ENCODE measurements around the gene MMUT. TPM values are rescaled to one million over a fixed set of nuclear protein-coding genes. Genes with fewer than 3 reads are reported as not detected.

Gene MMUT
- total RNA-seq (2022; extraction: Qiagen RNA extraction; ENCODE audit: low read depth) = 4.9 to 7.4 TPM (median 5.8 TPM) in 5 replicates

DNA sequence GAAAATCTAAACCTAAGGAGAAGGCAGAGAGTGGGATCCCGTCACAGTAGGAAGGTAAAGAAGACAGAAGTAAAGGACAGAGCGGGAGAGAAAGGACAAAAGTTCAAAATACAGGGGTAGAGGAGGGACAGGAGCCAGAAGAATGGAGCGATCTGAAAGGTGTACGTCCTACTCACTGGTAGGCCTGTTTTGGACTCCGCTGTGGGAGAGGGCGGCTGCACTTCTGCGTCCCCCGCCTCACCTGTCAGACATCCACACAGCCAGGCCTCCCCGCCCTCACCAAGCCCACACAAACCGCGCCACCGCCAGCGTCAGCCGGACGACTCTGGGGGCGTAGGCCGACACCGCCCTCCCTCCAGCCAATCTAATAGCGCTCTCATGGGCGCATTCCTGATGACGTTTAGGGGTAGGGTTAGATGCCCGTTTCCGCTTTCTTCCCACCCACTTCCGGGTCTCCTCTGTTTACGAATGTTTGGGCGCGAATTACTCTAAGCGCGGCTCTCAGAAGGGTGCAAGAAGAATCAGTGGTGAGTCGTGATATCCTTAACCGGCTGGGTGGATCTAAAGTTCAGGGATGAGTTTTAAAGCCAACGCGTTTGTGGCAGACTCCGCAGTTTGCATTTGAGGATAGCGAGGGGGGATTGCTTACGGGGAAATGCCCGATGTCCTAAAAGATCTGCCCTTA is at the start of gene MMUT, which contains the start of gene CENPQ:
TSS of gene MMUT (minus strand) at position 327 of the 685 bp plus-strand sequence. CDS start 3,787 bp downstream, outside the sequence.
TSS of gene CENPQ (plus strand) at position 444 of the 685 bp plus-strand sequence. CDS start 6,807 bp downstream, outside the sequence.

DNA sequence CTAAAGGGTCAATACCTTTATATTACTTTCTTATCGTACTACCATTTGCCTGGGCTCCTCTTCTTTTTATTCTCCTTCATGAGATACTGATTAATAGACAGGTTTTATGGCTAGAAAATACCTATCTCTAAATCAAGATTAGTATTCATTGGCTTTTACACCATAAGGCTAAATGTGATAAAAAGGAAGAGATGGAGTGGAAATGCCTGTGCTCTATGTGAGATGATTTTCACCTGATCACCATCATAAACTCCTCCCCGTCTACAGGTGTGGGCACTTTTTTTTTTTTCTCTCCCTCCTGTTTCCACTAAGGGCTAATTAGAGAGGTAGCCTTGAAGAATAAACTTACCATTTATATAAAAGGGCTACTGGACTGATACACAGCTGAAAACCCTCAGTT is 36.6 kb upstream of the MMUT start, which contains the start of gene GLYATL3:
TSS of gene GLYATL3 (plus strand) at position 301 of the 400 bp plus-strand sequence. CDS start 12,068 bp downstream, outside the sequence.

Other genes with a start within 250 kb of the MMUT start
- gene CENPQ, start 117 bp upstream of the MMUT start, total RNA-seq (2022; extraction: Qiagen RNA extraction; ENCODE audit: low read depth) = 6.6 to 8.5 TPM (median 7.9 TPM) in 5 replicates
- gene GLYATL3, start 36.7 kb upstream of the MMUT start, total RNA-seq (2022; extraction: Qiagen RNA extraction; ENCODE audit: low read depth) = not detected in 5 replicates
- 23.6 to 30.5 TPM (median 25.8 TPM) in 5 replicates for gene C6orf141, start 87.4 kb upstream of the MMUT start, total RNA-seq (2022; extraction: Qiagen RNA extraction; ENCODE audit: low read depth)
- 0.03 to 0.07 TPM in 2 of 5 replicates, not detected in the others for gene RHAG, start 173.6 kb upstream of the MMUT start, total RNA-seq (2022; extraction: Qiagen RNA extraction; ENCODE audit: low read depth)